Measurements from ENCODE around the gene SMIM33. TPM values are rescaled to one million over a fixed set of nuclear protein-coding genes. Genes with fewer than 3 reads are reported as not detected.

Gene SMIM33
- total RNA-seq, 4 donors from 2014 or later = not detected

DNA sequence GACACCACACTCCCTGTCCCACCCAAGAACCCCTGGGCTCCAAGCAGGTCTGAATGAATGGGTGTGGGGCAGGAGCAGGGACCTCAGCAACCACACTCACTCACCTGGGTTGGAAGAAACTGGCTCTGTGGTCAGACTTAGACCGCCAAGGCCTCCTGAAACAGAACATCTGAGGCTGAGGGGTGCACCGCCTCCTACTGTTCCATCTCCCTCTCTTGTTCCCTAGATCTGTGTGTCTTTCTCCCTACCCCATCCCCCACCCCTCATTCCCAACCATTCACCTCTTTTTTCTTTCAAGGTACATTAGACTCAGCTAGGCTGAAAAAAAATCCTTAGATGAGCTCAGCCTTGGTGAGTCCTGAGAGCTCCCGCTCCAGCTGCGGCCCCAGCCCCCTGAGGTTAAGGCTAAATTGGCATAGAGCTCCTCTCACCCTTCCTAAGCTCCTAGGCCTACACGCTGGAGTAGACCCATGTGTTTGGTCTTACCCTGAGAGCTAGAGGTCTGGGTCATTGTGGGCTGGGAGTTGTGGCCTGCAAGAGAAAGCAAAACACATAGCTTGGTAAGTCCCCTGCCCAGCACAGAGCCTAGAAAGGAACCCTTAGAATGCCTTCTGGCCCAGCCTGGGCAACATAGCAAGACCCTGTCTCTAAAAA is 13.0 kb upstream of the SMIM33 start:
- 87 to 91% methylated on average over 4 to 5 of the region's 5 CpGs for WGBS, 2 donors
- TF ChIP-seq, protein P1, sequence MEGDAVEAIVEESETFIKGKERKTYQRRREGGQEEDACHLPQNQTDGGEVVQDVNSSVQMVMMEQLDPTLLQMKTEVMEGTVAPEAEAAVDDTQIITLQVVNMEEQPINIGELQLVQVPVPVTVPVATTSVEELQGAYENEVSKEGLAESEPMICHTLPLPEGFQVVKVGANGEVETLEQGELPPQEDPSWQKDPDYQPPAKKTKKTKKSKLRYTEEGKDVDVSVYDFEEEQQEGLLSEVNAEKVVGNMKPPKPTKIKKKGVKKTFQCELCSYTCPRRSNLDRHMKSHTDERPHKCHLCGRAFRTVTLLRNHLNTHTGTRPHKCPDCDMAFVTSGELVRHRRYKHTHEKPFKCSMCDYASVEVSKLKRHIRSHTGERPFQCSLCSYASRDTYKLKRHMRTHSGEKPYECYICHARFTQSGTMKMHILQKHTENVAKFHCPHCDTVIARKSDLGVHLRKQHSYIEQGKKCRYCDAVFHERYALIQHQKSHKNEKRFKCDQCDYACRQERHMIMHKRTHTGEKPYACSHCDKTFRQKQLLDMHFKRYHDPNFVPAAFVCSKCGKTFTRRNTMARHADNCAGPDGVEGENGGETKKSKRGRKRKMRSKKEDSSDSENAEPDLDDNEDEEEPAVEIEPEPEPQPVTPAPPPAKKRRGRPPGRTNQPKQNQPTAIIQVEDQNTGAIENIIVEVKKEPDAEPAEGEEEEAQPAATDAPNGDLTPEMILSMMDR (IDR thresholded peaks at IDR 0.05) = no peak
- no peak for TF ChIP-seq POLR2A (IDR thresholded peaks at IDR 0.05)
- Histone ChIP-seq H3K27me3 (no peaks in the 10 kb centered on the region), H3K9me3 (no peaks in the 10 kb centered on the region), H3K27ac (no peak overlapping the region), H3K4me1 (no peaks in the 10 kb centered on the region), H3K4me3 (replicated peaks in 1 of 3) (no peak overlapping the region), H3K36me3 (no peaks in the 10 kb centered on the region)
- intact Hi-C loops (cut with DNase I) = no loop called here
- DNase-seq = no peak

DNA sequence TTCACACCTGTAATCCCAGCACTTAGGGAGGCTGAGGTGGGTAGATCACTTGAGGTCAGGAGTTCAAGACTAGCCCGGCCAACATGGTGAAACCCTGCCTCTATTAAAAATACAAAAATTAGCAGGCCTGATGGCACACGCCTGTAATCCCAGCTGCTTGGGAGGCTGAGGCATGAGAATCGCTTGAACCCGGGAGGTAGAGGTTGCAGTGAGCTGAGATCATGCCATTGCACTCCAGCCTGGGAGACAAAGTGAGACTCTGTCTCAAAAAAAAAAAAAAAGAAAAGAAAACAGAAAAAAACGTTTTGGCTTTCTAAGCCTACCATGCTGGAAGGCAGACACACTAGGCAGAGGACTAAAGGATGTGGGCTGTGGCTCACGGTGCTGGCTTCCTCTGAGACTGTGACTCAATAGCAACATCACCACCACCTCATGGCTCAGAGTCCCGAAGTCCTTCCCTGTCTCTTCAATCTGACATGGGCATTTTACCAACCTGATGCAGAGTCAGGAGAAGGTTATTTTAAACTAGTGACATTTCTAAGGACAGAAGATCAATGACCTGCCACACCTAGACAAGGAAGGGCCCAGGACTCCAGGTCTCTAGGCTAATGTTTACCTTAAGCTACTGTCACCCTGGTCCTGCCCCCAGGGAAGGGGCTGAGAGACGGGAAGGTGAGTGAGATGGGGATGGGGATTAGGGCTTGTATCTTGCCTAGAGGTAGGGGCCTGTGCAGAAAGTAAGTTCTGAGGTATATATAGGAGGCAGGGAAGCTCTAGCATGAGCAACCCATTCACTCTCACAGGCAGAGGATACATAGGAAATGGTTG is 12.0 kb upstream of the SMIM33 start:
- TF ChIP-seq POLR2A (IDR thresholded peaks at IDR 0.05) = no peak
- TF ChIP-seq, protein P1 (IDR thresholded peaks at IDR 0.05) = no peak
- peak; percentile 18 to 20 for DNase-seq
- Histone ChIP-seq H3K9me3 (no peaks in the 10 kb centered on the region), H3K36me3 (no peaks in the 10 kb centered on the region), H3K27ac (peak overlapping the region in 2 of 3 donors; percentile 22 to 56), H3K4me3 (replicated peaks in 1 of 3) (no peak overlapping the region), H3K27me3 (no peaks in the 10 kb centered on the region), H3K4me1 (no peaks in the 10 kb centered on the region)
- 69% methylated on average over 8 of the region's 8 CpGs for WGBS, 2 donors
- intact Hi-C loops (cut with DNase I) = no loop called here

DNA sequence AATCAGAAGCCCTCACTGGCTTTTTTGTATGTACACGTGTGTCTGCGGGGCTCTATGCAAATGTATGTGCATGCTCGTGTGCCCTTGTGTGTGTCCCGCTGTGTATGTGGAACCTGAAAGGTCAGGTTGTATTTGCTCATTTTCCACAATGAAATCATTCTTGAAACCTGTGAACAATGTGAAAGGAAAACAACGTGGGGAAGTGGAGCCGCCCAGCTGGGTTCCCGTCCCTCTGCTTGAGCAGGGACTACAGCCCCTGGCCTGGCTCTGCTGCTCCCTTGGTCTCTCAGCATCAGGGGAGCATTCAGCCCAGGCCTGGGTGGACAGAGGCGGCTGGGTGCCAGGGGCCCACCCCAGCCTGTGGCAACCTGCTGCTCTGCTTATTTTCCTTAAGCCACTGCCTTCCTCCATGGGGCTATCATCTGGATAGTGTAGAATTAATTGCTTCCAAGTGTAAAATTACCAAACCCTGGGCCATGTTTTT is 11.3 kb upstream of the SMIM33 start:
- intact Hi-C loops (cut with DNase I) = no loop called here
- H3K27me3 ChIP-seq = no peaks in the 10 kb centered on the region
- DNase-seq = peak in 1 of 2 donors; percentile 15

DNA sequence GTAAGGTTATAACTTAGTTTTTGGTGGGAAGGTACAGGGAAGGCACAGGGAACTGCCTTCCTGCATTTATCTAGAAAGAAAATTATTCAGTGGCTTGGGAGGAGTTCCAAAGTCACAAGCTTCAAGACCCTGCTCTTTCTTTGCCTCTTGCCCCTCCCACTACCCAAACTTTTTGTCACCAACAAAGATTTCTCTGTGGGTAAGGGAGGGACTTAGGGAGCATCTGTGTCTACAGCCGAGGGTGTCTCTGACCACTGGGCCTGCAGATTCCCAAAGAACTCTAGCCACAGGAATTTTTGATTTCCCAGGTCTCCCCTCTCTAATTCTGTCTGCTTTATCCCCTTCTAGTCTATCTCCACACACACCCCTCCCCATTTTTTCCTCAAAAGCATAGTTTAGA is 10.3 kb upstream of the SMIM33 start:
- Histone ChIP-seq H3K4me1 (no peaks in the 10 kb centered on the region), H3K9me3 (no peaks in the 10 kb centered on the region), H3K27me3 (no peaks in the 10 kb centered on the region), H3K4me3 (replicated peaks in 1 of 3) (no peak overlapping the region), H3K36me3 (no peaks in the 10 kb centered on the region), H3K27ac (peak overlapping the region in 2 of 3 donors; percentile 45 to 63)
- intact Hi-C loops (cut with DNase I) = no loop called here
- TF ChIP-seq POLR2A (IDR thresholded peaks at IDR 0.05) = no peak
- TF ChIP-seq, protein P1 (IDR thresholded peaks at IDR 0.05) = no peak
- WGBS, 2 donors = 65 to 88% methylated on average over 1 of the region's 1 CpG
- no peak for DNase-seq

More for the DNA sequence above, 11.3 kb upstream of the SMIM33 start:
- peak overlapping the region; percentile 45 to 56 (median 55) for H3K27ac ChIP-seq
- TF ChIP-seq POLR2A (IDR thresholded peaks at IDR 0.05) = no peak
- TF ChIP-seq, protein P1 (IDR thresholded peaks at IDR 0.05) = no peak
- H3K9me3 ChIP-seq = no peaks in the 10 kb centered on the region
- no peaks in the 10 kb centered on the region for H3K36me3 ChIP-seq
- 74% methylated on average over 7 to 8 of the region's 8 CpGs for WGBS, 2 donors
- H3K4me1 ChIP-seq = no peaks in the 10 kb centered on the region
- H3K4me3 ChIP-seq (replicated peaks in 1 of 3) = no peak overlapping the region

DNA sequence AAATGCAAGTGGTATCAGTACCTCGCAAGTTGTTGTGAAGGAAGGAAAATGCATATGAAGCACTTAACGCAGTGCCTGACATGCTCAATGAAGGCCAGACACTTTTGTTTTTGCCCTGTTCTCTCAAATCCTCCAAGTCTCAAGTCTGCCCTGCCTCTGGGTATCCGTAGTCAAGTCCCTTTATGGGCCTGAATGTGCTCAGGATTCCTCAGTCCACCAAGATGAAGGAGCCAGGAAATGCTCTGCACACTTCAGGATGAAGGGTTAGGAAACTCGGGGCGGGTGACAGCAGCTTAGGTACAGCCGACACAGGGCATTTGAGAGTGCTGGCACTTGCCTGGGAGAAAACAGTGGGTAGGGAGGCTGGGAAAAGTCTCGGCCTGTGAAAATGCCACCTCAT is 9.6 kb upstream of the SMIM33 start:
- WGBS, 2 donors = 80 to 83% methylated on average over 7 of the region's 7 CpGs

More for the DNA sequence above, 9.6 kb upstream of the SMIM33 start:
- Histone ChIP-seq H3K9me3 (no peaks in the 10 kb centered on the region), H3K4me3 (replicated peaks in 1 of 3) (no peak overlapping the region), H3K27ac (peak overlapping the region in 2 of 3 donors; percentile 63 to 66), H3K27me3 (no peaks in the 10 kb centered on the region), H3K4me1 (no peaks in the 10 kb centered on the region), H3K36me3 (no peaks in the 10 kb centered on the region)
- intact Hi-C loops (cut with DNase I) = no loop called here
- TF ChIP-seq, protein P1 (IDR thresholded peaks at IDR 0.05) = no peak
- no peak for TF ChIP-seq POLR2A (IDR thresholded peaks at IDR 0.05)
- no peak for DNase-seq
